Glutamatergic neuron (in vitro differentiated cells): ENCODE results near the gene ANKRD33B. TPM values are rescaled to one million over a fixed set of nuclear protein-coding genes. Genes with fewer than 3 reads are reported as not detected.
"Not testable (repeated sequence)": the region's sequence is repeated elsewhere in the genome, so short reads cannot be mapped to it uniquely, and the experiment has no call there.

Source experiments
- DNase-seq: peaks from one replicate; pipeline ENCODE4 v3.0.0; 2022
- H3K27ac Mint-ChIP-seq: one replicate; pipeline ENCODE4 v1.8.0; 2020; ENCODE audit warnings: mild to moderate bottlenecking, mixed read lengths, inconsistent platforms; ENCODE audit not compliant: unreplicated experiment
- H3K27me3 Mint-ChIP-seq: one replicate; pipeline ENCODE4 v1.8.0; 2020; ENCODE audit warnings: mild to moderate bottlenecking, moderate library complexity, mixed read lengths, inconsistent platforms; ENCODE audit not compliant: unreplicated experiment
- H3K36me3 Mint-ChIP-seq: one replicate; pipeline ENCODE4 v1.8.0; 2020; ENCODE audit warnings: mild to moderate bottlenecking, mixed read lengths, inconsistent platforms; ENCODE audit not compliant: unreplicated experiment
- H3K4me1 Mint-ChIP-seq: one replicate; pipeline ENCODE4 v1.8.0; 2020; ENCODE audit warnings: mild to moderate bottlenecking, low read depth, mixed read lengths, inconsistent platforms; ENCODE audit not compliant: unreplicated experiment
- H3K4me3 Mint-ChIP-seq: one replicate; pipeline ENCODE4 v1.8.0; 2020; ENCODE audit warnings: mild to moderate bottlenecking, mixed read lengths, inconsistent platforms; ENCODE audit not compliant: unreplicated experiment
- H3K9me3 Mint-ChIP-seq: one replicate; pipeline ENCODE4 v1.8.0; 2020; ENCODE audit warnings: mild to moderate bottlenecking, moderate library complexity, mixed read lengths, inconsistent platforms; ENCODE audit not compliant: unreplicated experiment
- total RNA-seq: library from RNA; stranded (reverse); fragmentation: NEBNext Ultra II Directional; extraction: Animal tissue kit (Norgen Biotek cat#: 25700); gene quantifications from one replicate; pipeline ENCODE4 v1.2.1, GENCODE V29; 2021; ENCODE audit not compliant: unreplicated experiment
- TF ChIP-seq, protein P1 (sequence below): fragments of 200-600 bp; sonication (generic); IDR thresholded peaks from one replicate; pipeline ENCODE4 v1.5.0; 2021; ENCODE audit not compliant: partially characterized antibody, unreplicated experiment

The ANKRD33B gene
- total RNA-seq, 1 donor from 2014 or later = 14.5 TPM

DNA sequence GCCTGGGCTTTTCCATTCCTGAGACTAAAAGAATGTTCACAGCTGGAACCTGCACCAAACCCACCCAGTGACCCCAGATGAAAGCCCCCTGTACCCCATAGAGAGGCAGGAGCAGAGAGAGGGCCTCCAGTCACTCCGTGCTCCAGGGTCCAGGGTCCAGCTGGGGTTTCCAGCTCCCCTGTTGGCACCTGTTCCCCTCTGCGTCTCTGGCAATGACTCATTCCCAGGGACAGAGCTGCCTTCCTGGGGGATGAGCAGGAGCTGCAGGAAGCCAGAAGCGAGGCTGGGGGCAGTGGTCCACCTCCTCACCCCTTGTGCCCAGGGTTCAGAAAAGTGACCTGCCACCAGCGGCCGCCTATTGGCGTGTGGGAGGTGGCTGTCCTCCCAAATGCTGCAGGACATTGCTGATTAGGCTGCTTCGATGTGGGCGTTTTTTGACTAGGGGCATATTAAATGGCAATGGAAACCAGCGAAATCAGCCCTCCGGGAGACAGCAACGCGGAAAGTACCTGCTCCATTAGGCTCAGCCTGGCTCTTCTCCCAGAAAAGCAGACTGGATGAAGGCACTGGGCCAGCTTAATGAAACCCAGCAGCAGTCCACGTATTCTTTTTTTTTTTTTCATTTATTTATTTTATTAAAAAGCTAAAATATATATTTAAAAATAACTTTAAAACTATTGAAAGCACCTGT is 99.8 kb downstream of the ANKRD33B start:
- peaks cover 2% of the 10 kb centered on the region for H3K9me3 Mint-ChIP-seq
- no peaks in the 10 kb centered on the region for H3K4me1 Mint-ChIP-seq
- H3K4me3 Mint-ChIP-seq = no peak overlapping the region
- TF ChIP-seq, protein P1, sequence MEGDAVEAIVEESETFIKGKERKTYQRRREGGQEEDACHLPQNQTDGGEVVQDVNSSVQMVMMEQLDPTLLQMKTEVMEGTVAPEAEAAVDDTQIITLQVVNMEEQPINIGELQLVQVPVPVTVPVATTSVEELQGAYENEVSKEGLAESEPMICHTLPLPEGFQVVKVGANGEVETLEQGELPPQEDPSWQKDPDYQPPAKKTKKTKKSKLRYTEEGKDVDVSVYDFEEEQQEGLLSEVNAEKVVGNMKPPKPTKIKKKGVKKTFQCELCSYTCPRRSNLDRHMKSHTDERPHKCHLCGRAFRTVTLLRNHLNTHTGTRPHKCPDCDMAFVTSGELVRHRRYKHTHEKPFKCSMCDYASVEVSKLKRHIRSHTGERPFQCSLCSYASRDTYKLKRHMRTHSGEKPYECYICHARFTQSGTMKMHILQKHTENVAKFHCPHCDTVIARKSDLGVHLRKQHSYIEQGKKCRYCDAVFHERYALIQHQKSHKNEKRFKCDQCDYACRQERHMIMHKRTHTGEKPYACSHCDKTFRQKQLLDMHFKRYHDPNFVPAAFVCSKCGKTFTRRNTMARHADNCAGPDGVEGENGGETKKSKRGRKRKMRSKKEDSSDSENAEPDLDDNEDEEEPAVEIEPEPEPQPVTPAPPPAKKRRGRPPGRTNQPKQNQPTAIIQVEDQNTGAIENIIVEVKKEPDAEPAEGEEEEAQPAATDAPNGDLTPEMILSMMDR = no peak
- H3K36me3 Mint-ChIP-seq = no peaks in the 10 kb centered on the region
- no peak overlapping the region for H3K27ac Mint-ChIP-seq
- H3K27me3 Mint-ChIP-seq = peaks cover 8% of the 10 kb centered on the region
- no peak for DNase-seq

DNA sequence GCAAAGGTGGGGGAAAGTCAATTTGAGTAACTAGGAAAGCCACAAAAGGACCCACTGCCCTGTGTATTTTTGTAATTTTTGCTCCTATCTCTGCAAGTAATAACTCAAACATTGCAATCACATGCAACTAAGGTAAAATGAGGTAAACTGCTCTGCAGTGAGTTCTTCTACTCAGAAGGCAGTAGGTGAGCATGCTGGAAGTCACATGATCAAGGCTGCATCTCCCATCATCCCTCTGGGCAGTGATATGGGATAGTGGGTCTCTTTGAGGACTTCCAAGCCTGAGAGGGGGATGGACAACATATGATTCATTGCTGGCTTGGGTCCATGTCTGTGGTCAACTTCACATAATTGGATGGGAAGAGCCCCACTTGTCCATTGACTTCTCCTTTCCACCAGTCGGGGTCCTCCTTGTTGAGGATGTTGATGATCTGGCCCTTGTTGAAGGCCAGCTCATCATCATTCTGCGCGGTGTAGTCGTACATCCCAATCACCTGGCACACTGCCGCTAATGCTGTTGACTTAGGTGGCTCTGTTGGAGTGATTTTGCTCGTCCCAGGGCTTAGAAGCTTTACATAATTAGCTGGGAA is 100.4 kb downstream of the ANKRD33B start:
- not testable (repeated sequence) for H3K9me3 Mint-ChIP-seq, H3K36me3 Mint-ChIP-seq, H3K27ac Mint-ChIP-seq, H3K4me1 Mint-ChIP-seq, H3K27me3 Mint-ChIP-seq, H3K4me3 Mint-ChIP-seq, DNase-seq

DNA sequence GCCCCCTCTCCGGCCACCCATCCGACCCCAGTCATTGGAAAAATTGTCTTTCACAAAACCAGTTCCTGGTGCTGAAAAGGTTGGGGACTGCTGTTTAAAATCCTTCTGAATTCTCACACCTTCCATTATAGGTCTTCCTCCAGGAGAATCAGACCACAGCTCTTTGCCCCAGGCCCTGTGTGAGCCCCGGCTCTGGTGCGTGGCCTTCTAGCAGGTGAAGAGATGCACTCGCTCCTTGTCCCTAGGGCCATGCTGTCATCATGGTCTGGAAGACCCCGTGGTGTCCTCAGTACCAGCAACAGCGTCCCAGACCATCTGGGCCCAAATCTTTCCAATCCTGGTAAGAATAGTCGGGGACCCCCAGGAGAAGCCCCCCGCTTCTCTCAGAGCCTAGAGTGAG is 101.9 kb downstream of the ANKRD33B start:
- TF ChIP-seq, protein P1 = no peak
- Mint-ChIP-seq H3K36me3 (no peaks in the 10 kb centered on the region), H3K4me1 (no peaks in the 10 kb centered on the region), H3K27ac (no peak overlapping the region), H3K27me3 (peaks cover 8% of the 10 kb centered on the region), H3K4me3 (no peak overlapping the region), H3K9me3 (peaks cover 2% of the 10 kb centered on the region)
- no peak for DNase-seq

DNA sequence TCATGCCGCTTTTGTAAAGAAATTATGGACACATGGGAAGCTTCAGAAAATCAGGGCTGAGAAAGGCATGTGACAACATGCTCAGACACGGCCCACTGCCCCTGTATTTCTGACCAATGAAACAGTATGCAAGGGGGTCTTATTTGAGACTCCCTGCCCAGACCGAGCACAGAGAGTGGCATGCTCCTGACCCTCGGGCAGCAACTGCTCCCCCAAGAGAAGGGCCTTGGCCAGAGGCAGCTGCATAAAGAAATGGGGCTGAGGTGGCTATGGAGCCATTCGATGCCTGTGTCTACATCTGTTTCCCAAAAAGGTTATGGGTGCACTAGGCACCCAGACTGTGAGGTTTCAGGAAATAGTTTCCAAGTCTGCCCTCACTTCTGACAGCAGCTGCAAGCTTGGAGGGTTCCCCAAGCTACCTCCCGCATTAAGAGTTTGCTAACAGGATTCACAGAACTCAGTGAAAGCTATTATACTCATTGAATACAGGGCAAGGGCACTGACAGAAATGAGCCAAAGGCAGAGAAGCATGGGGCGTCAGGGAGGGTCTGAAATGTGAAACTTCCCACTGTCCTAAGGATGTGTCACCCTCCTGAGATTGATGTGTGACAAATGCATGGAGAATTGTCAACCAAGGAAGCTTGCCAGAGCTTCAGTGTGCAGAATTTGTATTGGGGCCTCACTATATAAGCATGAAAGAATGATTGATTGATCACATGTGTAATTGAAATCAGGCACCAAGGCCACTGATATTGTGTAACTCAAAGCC is 102.8 kb downstream of the ANKRD33B start:
- no peak for DNase-seq
- peaks cover 8% of the 10 kb centered on the region for H3K27me3 Mint-ChIP-seq
- no peak overlapping the region for H3K27ac Mint-ChIP-seq
- no peaks in the 10 kb centered on the region for H3K4me1 Mint-ChIP-seq
- TF ChIP-seq, protein P1 = no peak
- no peak overlapping the region for H3K4me3 Mint-ChIP-seq
- no peaks in the 10 kb centered on the region for H3K36me3 Mint-ChIP-seq
- H3K9me3 Mint-ChIP-seq = peaks cover 2% of the 10 kb centered on the region

DNA sequence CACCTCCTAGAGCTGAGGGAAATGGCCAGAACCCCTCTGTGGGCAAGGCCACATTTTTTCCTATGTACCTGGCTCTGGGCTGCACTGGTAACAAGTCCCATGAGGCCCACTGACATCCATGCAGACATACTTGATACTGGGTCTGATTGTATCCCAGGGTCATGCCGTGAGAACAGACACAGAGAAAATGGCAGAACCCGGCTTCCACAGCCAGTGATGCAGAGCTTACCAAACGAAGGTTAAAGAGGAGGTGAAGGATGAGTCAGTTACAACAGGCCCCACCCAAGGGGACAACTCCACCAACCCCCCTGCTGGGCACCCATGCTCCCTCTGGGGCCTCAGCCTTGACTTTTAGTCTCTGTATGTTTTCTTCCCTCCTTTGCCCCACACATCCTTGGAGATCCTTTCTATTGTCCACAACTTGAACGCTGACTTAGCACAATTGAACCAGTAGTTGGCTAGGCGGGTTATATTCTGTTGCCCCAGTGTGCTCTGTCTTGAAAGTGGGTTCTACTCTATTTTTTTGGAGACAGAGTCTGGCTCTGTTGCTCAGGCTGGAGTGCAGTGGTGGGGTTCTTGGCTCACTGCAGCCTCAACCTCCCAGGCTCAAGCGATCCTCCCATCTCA is 103.7 kb downstream of the ANKRD33B start:
- H3K4me3 Mint-ChIP-seq = no peak overlapping the region
- TF ChIP-seq, protein P1 = no peak
- H3K27ac Mint-ChIP-seq = no peak overlapping the region
- peaks cover 2% of the 10 kb centered on the region for H3K27me3 Mint-ChIP-seq
- no peaks in the 10 kb centered on the region for H3K36me3 Mint-ChIP-seq
- H3K9me3 Mint-ChIP-seq = peaks cover 2% of the 10 kb centered on the region
- no peak for DNase-seq
- H3K4me1 Mint-ChIP-seq = no peaks in the 10 kb centered on the region
